Activated CD4-positive, alpha-beta T cell treated with anti-CD3 and anti-CD28 coated beads for 36 hours (primary cell): ENCODE results near the gene PHF19. TPM values are rescaled to one million over a fixed set of nuclear protein-coding genes. Genes with fewer than 3 reads are reported as not detected.

Experiments
- ATAC-seq: fragments of 200-7000 bp; cut with Tn5 transposase; one replicate; pipeline ENCODE4 v1.10.0; 2021; ENCODE audit warnings: mild to moderate bottlenecking, moderate library complexity
- CTCF ChIA-PET: fragments of 350-600 bp; sonication (Branson Sonifier 250); formaldehyde crosslinking; loops from one replicate; lab custom pipeline; 2021; ENCODE audit warnings: antibody characterized with exemption; lab: Charles Lee
- POLR2A ChIA-PET: fragments of 350-600 bp; sonication (Branson Sonifier 250); formaldehyde crosslinking; loops from one replicate; lab custom pipeline; 2021; ENCODE audit warnings: antibody characterized with exemption, inconsistent platforms; lab: Charles Lee
- DNase-seq: peaks from one replicate; pipeline ENCODE4 v3.0.0-alpha.2; 2020
- H3K27ac Mint-ChIP-seq: one replicate; pipeline ENCODE4 v1.8.0; 2021; ENCODE audit warnings: mixed read lengths
- H3K27me3 Mint-ChIP-seq: one replicate; pipeline ENCODE4 v1.8.0; 2021; ENCODE audit warnings: mixed read lengths
- H3K36me3 Mint-ChIP-seq: one replicate; pipeline ENCODE4 v1.8.0; 2021; ENCODE audit warnings: low read depth, mixed read lengths
- H3K4me1 Mint-ChIP-seq: one replicate; pipeline ENCODE4 v1.8.0; 2021; ENCODE audit warnings: mixed read lengths
- H3K4me3 Mint-ChIP-seq: one replicate; pipeline ENCODE4 v1.8.0; 2021; ENCODE audit warnings: mild to moderate bottlenecking, moderate library complexity, mixed read lengths
- H3K9me3 Mint-ChIP-seq: one replicate; pipeline ENCODE4 v1.8.0; 2021; ENCODE audit warnings: low read depth, mixed read lengths
- intact Hi-C, 2 experiments: fragments of 100-400 bp; cut with DNase I in 1 of 2; cut with micrococcal nuclease in 1 of 2; formaldehyde crosslinking; loops; one replicate each; pipeline versions ENCODE4 v1.14.2 to v1.15.1; 2022 to 2024; cut with DNase I, micrococcal nuclease
- total RNA-seq, 2 experiments: library from RNA; stranded (reverse); gene quantifications; one replicate each; pipeline ENCODE4 v1.2.3, GENCODE V29; 2021

The PHF19 gene
- total RNA-seq, 2 experiments from 2014 or later: 168 to 169 TPM

GRCh38 chr9:120913647-120914264 lies 36.8 kb upstream of the PHF19 start:
- ChIA-PET POLR2A (interaction anchor here (0.8 kb wide), 1 partner anchor 15 kb away, joined by 5 read pairs; no protein-coding TSS in a partner anchor), CTCF (interaction anchor here (1.0 kb wide), 1 partner anchor 9 kb away, joined by 4 read pairs; no protein-coding TSS in a partner anchor)
- H3K27me3 Mint-ChIP-seq: no peaks in the 10 kb centered on the region
- H3K4me3 Mint-ChIP-seq: no peak overlapping the region
- intact Hi-C loops: no loop called here
- peaks cover 89% of the 10 kb centered on the region for H3K4me1 Mint-ChIP-seq
- DNase-seq: peak; percentile 65
- H3K27ac Mint-ChIP-seq: peak overlapping the region; percentile 71
- H3K36me3 Mint-ChIP-seq: peaks cover 94% of the 10 kb centered on the region
- H3K9me3 Mint-ChIP-seq: no peaks in the 10 kb centered on the region
- ATAC-seq: no peak

GRCh38 chr9:120912958-120913646 lies 36.1 kb upstream of the PHF19 start:
- H3K27me3 Mint-ChIP-seq: no peaks in the 10 kb centered on the region
- POLR2A ChIA-PET: interaction anchor here (0.8 kb wide), 1 partner anchor 16 kb away, joined by 5 read pairs; no protein-coding TSS in a partner anchor
- peak overlapping the region; percentile 71 for H3K27ac Mint-ChIP-seq
- peaks cover 92% of the 10 kb centered on the region for H3K36me3 Mint-ChIP-seq
- DNase-seq (no peak), ATAC-seq (no peak)
- intact Hi-C loops: no loop called here
- CTCF ChIA-PET: interaction anchor here (1.0 kb wide), 1 partner anchor 9 kb away, joined by 4 read pairs; no protein-coding TSS in a partner anchor
- no peaks in the 10 kb centered on the region for H3K9me3 Mint-ChIP-seq
- H3K4me1 Mint-ChIP-seq: peaks cover 88% of the 10 kb centered on the region
- no peak overlapping the region for H3K4me3 Mint-ChIP-seq

- intact Hi-C loops: loop anchor here in 1 of 2 experiments (2.0 kb wide), 1 partner anchor 19 kb away; no protein-coding TSS in a partner anchor
- H3K4me1 Mint-ChIP-seq: peaks cover 86% of the 10 kb centered on the region
- no peak for DNase-seq
- CTCF ChIA-PET: interaction anchor here (0.6 to 1.7 kb wide), 5 partner anchors 13 to 265 kb away, joined by 3 to 4 read pairs (median 3); no protein-coding TSS in a partner anchor
- no peaks in the 10 kb centered on the region for H3K9me3 Mint-ChIP-seq
- no peaks in the 10 kb centered on the region for H3K27me3 Mint-ChIP-seq
- peak overlapping the region; percentile 92 for H3K27ac Mint-ChIP-seq
- peaks cover 91% of the 10 kb centered on the region for H3K36me3 Mint-ChIP-seq
- H3K4me3 Mint-ChIP-seq: no peak overlapping the region
- POLR2A ChIA-PET: interaction anchor here (1.5 kb wide), 1 partner anchor 18 kb away, joined by 3 read pairs; no protein-coding TSS in a partner anchor
- peak; percentile 2 for ATAC-seq
These were observed 34.4 kb upstream of the PHF19 start for GRCh38 chr9:120911295-120911837.

GRCh38 chr9:120910643-120911042 lies 33.7 kb upstream of the PHF19 start:
- CTCF ChIA-PET: interaction anchor here (0.6 to 1.7 kb wide), 3 partner anchors 38 to 265 kb away, joined by 3 to 4 read pairs (median 3); no protein-coding TSS in a partner anchor
- no peaks in the 10 kb centered on the region for H3K27me3 Mint-ChIP-seq
- DNase-seq: peak; percentile 68
- peak; percentile 69 for ATAC-seq
- POLR2A ChIA-PET: no interaction called here
- peaks cover 91% of the 10 kb centered on the region for H3K36me3 Mint-ChIP-seq
- peaks cover 88% of the 10 kb centered on the region for H3K4me1 Mint-ChIP-seq
- no peaks in the 10 kb centered on the region for H3K9me3 Mint-ChIP-seq
- intact Hi-C loops: loop anchor here (1.0 to 2.0 kb wide), 3 partner anchors 16 to 19 kb away; partner anchors contain the start of gene TRAF1 (in 2 of the 2)
- peak overlapping the region; percentile 92 for H3K27ac Mint-ChIP-seq
- H3K4me3 Mint-ChIP-seq: peak overlapping the region; percentile 38

GRCh38 chr9:120909904-120910303 lies 32.9 kb upstream of the PHF19 start:
- H3K4me3 Mint-ChIP-seq: no peak overlapping the region
- CTCF ChIA-PET: interaction anchor here (0.6 to 1.0 kb wide), 3 partner anchors 13 to 37 kb away, joined by 3 to 5 read pairs (median 3); no protein-coding TSS in a partner anchor
- peak; percentile 63 for ATAC-seq

GRCh38 chr9:120905315-120906164 lies 28.6 kb upstream of the PHF19 start:
- Mint-ChIP-seq H3K4me1 (peaks cover 92% of the 10 kb centered on the region), H3K27ac (peak overlapping the region; percentile 86), H3K9me3 (no peaks in the 10 kb centered on the region), H3K27me3 (no peaks in the 10 kb centered on the region), H3K4me3 (peak overlapping the region; percentile 9), H3K36me3 (peaks cover 85% of the 10 kb centered on the region)
- DNase-seq (peak; percentile 50), ATAC-seq (peak; percentile 15)
- CTCF ChIA-PET: no interaction called here
- POLR2A ChIA-PET: interaction anchor here (0.6 to 2.6 kb wide), 2 partner anchors 9 to 20 kb away, joined by 3 to 13 read pairs; partner anchors contain the start of gene TRAF1
- intact Hi-C loops: no loop called here

More at GRCh38 chr9:120909904-120910303, 32.9 kb upstream of the PHF19 start:
- H3K27ac Mint-ChIP-seq: peak overlapping the region; percentile 92
- POLR2A ChIA-PET: interaction anchor here (0.9 to 1.0 kb wide), 2 partner anchors 13 to 116 kb away, joined by 3 read pairs; no protein-coding TSS in a partner anchor
- DNase-seq: peak; percentile 77
- no peaks in the 10 kb centered on the region for H3K27me3 Mint-ChIP-seq
- no peaks in the 10 kb centered on the region for H3K9me3 Mint-ChIP-seq
- peaks cover 93% of the 10 kb centered on the region for H3K36me3 Mint-ChIP-seq
- intact Hi-C loops: loop anchor here (1.0 to 2.0 kb wide), 3 partner anchors 16 to 19 kb away; partner anchors contain the start of gene TRAF1 (in 2 of the 2)
- peaks cover 94% of the 10 kb centered on the region for H3K4me1 Mint-ChIP-seq

GRCh38 chr9:120904978-120905301 lies 28.0 kb upstream of the PHF19 start:
- intact Hi-C loops: no loop called here
- no peak for DNase-seq

GRCh38 chr9:120904061-120904977 lies 27.3 kb upstream of the PHF19 start:
- Mint-ChIP-seq H3K36me3 (peaks cover 82% of the 10 kb centered on the region), H3K27ac (peak overlapping the region; percentile 86), H3K4me1 (peaks cover 90% of the 10 kb centered on the region), H3K4me3 (peak overlapping the region; percentile 9), H3K27me3 (no peaks in the 10 kb centered on the region), H3K9me3 (no peaks in the 10 kb centered on the region)
- ChIA-PET POLR2A (interaction anchor here (0.5 to 2.6 kb wide), 5 partner anchors 14 to 217 kb away, joined by 3 to 13 read pairs (median 4); partner anchors contain the start of gene TRAF1), CTCF (interaction anchor here (0.7 to 1.0 kb wide), 2 partner anchors 12 to 34 kb away, joined by 3 to 4 read pairs; no protein-coding TSS in a partner anchor)
- ATAC-seq (peak; percentile 21), DNase-seq (peak; percentile 69)
- intact Hi-C loops: no loop called here

More at GRCh38 chr9:120904978-120905301, 28.0 kb upstream of the PHF19 start:
- POLR2A ChIA-PET: interaction anchor here (2.6 kb wide), 1 partner anchor 21 kb away, joined by 13 read pairs; the partner anchor contains the start of gene TRAF1
- Mint-ChIP-seq H3K4me3 (peak overlapping the region; percentile 9), H3K27me3 (no peaks in the 10 kb centered on the region), H3K27ac (peak overlapping the region; percentile 86), H3K9me3 (no peaks in the 10 kb centered on the region), H3K36me3 (peaks cover 85% of the 10 kb centered on the region), H3K4me1 (peaks cover 92% of the 10 kb centered on the region)
- ATAC-seq: no peak
- CTCF ChIA-PET: interaction anchor here (1.0 kb wide), 1 partner anchor 33 kb away, joined by 4 read pairs; no protein-coding TSS in a partner anchor
